GM12892 (cell line): ENCODE measurements around the gene CNTLN.
"Not testable (repeated sequence)": the region's sequence is repeated elsewhere in the genome, so short reads cannot be mapped to it uniquely, and the experiment has no call there.

Experiments
- DNase-seq: peaks from one replicate; pipeline ENCODE4 v3.0.0; 2011; ENCODE audit not compliant: insufficient read length
- FAIRE-seq: peaks from 2 replicates; lab custom pipeline; 2011; peaks lifted over from hg19 to GRCh38; lab: Jason Lieb, UNC
- POLR2A ChIP-seq: IDR thresholded peaks from 2 replicates; pipeline ENCODE4 v1.6.1; 2011; ENCODE audit warnings: low read depth, low read length, control low read depth
- POLR2AphosphoS5 ChIP-seq: IDR thresholded peaks from 2 replicates; pipeline ENCODE4 v1.6.1; 2011; ENCODE audit warnings: low read depth, low read length, control low read depth
- TAF1 ChIP-seq: IDR thresholded peaks from 2 replicates; pipeline ENCODE4 v1.6.1; 2011; ENCODE audit warnings: low read depth, mild to moderate bottlenecking, control low read depth, low read length, borderline replicate concordance

Gene CNTLN

GRCh38 chr9:17398350-17398749 lies 263.5 kb downstream of the CNTLN start:
- DNase-seq (no peak), FAIRE-seq (no peak)
- TF ChIP-seq POLR2A, result no peak
- no peak for TF ChIP-seq TAF1
- TF ChIP-seq POLR2AphosphoS5, result no peak

- FAIRE-seq, result no peak
- no peak for TF ChIP-seq TAF1
These were observed 267.0 kb downstream of the CNTLN start for GRCh38 chr9:17401858-17402257.

GRCh38 chr9:17402309-17402708 lies 267.5 kb downstream of the CNTLN start:
- no peak for FAIRE-seq
- TF ChIP-seq POLR2A (no peak), TAF1 (no peak), POLR2AphosphoS5 (no peak)
- DNase-seq, result no peak

More at GRCh38 chr9:17401858-17402257, 267.0 kb downstream of the CNTLN start:
- DNase-seq, result no peak

- FAIRE-seq (no peak), DNase-seq (no peak)
- no peak for TF ChIP-seq POLR2A
- TF ChIP-seq POLR2AphosphoS5, result no peak
- no peak for TF ChIP-seq TAF1
These were observed 268.7 kb downstream of the CNTLN start for GRCh38 chr9:17403539-17403938.

- no peak for FAIRE-seq
These were observed 280.1 kb downstream of the CNTLN start for GRCh38 chr9:17414986-17415385.

GRCh38 chr9:17422994-17423680 lies 288.3 kb downstream of the CNTLN start:
- FAIRE-seq (no peak), DNase-seq (no peak)
- TF ChIP-seq TAF1, result no peak
- TF ChIP-seq POLR2A, result no peak
- no peak for TF ChIP-seq POLR2AphosphoS5

More at GRCh38 chr9:17414986-17415385, 280.1 kb downstream of the CNTLN start:
- no peak for DNase-seq
- TF ChIP-seq TAF1 (no peak), POLR2A (no peak), POLR2AphosphoS5 (no peak)

GRCh38 chr9:17423681-17424011 lies 288.8 kb downstream of the CNTLN start:
- no peak for FAIRE-seq
- no peak for DNase-seq
- TF ChIP-seq POLR2AphosphoS5 (no peak), TAF1 (no peak), POLR2A (no peak)

GRCh38 chr9:17425384-17425783 lies 290.5 kb downstream of the CNTLN start:
- FAIRE-seq (no peak), DNase-seq (no peak)
- TF ChIP-seq POLR2AphosphoS5 (no peak), POLR2A (no peak), TAF1 (no peak)

GRCh38 chr9:17433526-17433925 lies 298.7 kb downstream of the CNTLN start:
- no peak for DNase-seq
- TF ChIP-seq POLR2AphosphoS5 (no peak), POLR2A (no peak), TAF1 (no peak)
- FAIRE-seq, result no peak

GRCh38 chr9:17436854-17437253 lies 302.0 kb downstream of the CNTLN start:
- FAIRE-seq (no peak), DNase-seq (no peak)
- TF ChIP-seq POLR2A (no peak), POLR2AphosphoS5 (no peak), TAF1 (no peak)

- TF ChIP-seq POLR2AphosphoS5 (no peak), TAF1 (no peak), POLR2A (no peak)
- FAIRE-seq (no peak), DNase-seq (no peak)
These were observed 303.0 kb downstream of the CNTLN start for GRCh38 chr9:17437813-17438212.

- DNase-seq, FAIRE-seq: not testable (repeated sequence)
These were observed 310.3 kb downstream of the CNTLN start for GRCh38 chr9:17445126-17445525.

GRCh38 chr9:17453751-17454150 lies 318.9 kb downstream of the CNTLN start:
- FAIRE-seq (no peak), DNase-seq (no peak)
- TF ChIP-seq TAF1, result no peak
- TF ChIP-seq POLR2A, result no peak
- TF ChIP-seq POLR2AphosphoS5, result no peak
